ENCODE results near the gene GPRC5B. TPM values are rescaled to one million over a fixed set of nuclear protein-coding genes. Genes with fewer than 3 reads are reported as not detected.

GPRC5B gene
- total and polyA plus RNA-seq, 2 of the 8 experiments (the other 6 are each of a cell fraction or from before 2014, with no cell fraction given): 106 to 160 TPM

- H4K5ac ChIP-seq (ENCODE audit: insufficient read length, low read depth, low read length): no peak overlapping the region
- H3K23me2 ChIP-seq (ENCODE audit: low read depth, low read length): no peaks in the 10 kb centered on the region
- CTCF ChIA-PET (ENCODE audit: partially characterized antibody): interaction anchor here (0.5 to 7.5 kb wide), 18 partner anchors 8 to 477 kb away, joined by 3 to 139 read pairs (median 7); no protein-coding TSS in a partner anchor
- no peaks in the 10 kb centered on the region for H4K20me1 ChIP-seq (replicated peaks in 1 of 2; ENCODE audit: control insufficient read depth in 1 of 2, insufficient read depth in 2 of 2, low read length in 2 of 2)
- no peak overlapping the region for H4K91ac ChIP-seq (replicated peaks; ENCODE audit: insufficient read length, low read length)
- peaks cover 0 to 3% (median 1%) of the 10 kb centered on the region in 4 experiments; a peak in 1 of 7 replicates for H3K4me1 ChIP-seq (replicated peaks in 1 of 4; ENCODE audit: control insufficient read depth in 3 of 4, insufficient read depth in 4 of 4, low read length in 3 of 4)
- H4K8ac ChIP-seq (ENCODE audit: extremely low read depth, insufficient read depth, low read length): no peak overlapping the region
- no peak overlapping the region for H3K23ac ChIP-seq (ENCODE audit: insufficient read length)
- H3K36me3 ChIP-seq (ENCODE audit: control insufficient read depth in 2 of 4, insufficient read depth in 4 of 4, low read length in 3 of 4): no peaks in the 10 kb centered on the region
- no peak overlapping the region for H3K18ac ChIP-seq (ENCODE audit: extremely low read depth, low read length)
- no peak overlapping the region for H2BK12ac ChIP-seq (ENCODE audit: low read depth, low read length)
- no peak for DNase-seq (ENCODE audit: low read depth in 1 of 2, low spot score in 2 of 2)
- H3K4me3 ChIP-seq (ENCODE audit: extremely low read depth in 1 of 4, insufficient read depth in 2 of 4, low read depth in 3 of 4, low read length in 4 of 4): no peak overlapping the region
- no peak overlapping the region for H3K4ac ChIP-seq (replicated peaks; ENCODE audit: insufficient read length, low read depth, low read length)
- WGBS, 2 experiments (ENCODE audit: extremely low coverage in 1 of 2, insufficient coverage in 1 of 2, insufficient read length in 1 of 2, insufficient replicate concordance in 2 of 2, low coverage in 1 of 2, low lambda C conversion rate in 2 of 2, missing lambda C conversion rate in 1 of 2): 75% methylated on average over 1 of the region's 1 CpG; no CpG with 5 or more reads in 1 of the 2 experiments
- no peak overlapping the region for H3K14ac ChIP-seq (ENCODE audit: insufficient read length)
- H2BK5ac ChIP-seq (ENCODE audit: low read depth, low read length): no peak overlapping the region
- no peak overlapping the region for H2AK5ac ChIP-seq (ENCODE audit: low read depth, low read length)
- H2BK120ac ChIP-seq (replicated peaks; ENCODE audit: low read depth, low read length): no peak overlapping the region
- H3K4me2 ChIP-seq (ENCODE audit: insufficient read depth in 1 of 2, low read depth in 2 of 2, low read length in 2 of 2): no peak overlapping the region
- no peaks in the 10 kb centered on the region for H3K79me2 ChIP-seq (ENCODE audit: control insufficient read depth in 1 of 2, insufficient read depth in 2 of 2, low read length in 2 of 2)
- no peaks in the 10 kb centered on the region for H3K27me3 ChIP-seq (replicated peaks in 1 of 4; ENCODE audit: control insufficient read depth in 3 of 4, extremely low read depth in 1 of 4, insufficient read depth in 3 of 4, low read length in 3 of 4)
- FAIRE-seq: no peak
- H3K27ac ChIP-seq (ENCODE audit: low read depth, low read length): no peak overlapping the region
- no peaks in the 10 kb centered on the region for H3K79me1 ChIP-seq (ENCODE audit: low read depth, low read length)
- H3K9me3 ChIP-seq (ENCODE audit: insufficient read depth in 2 of 2, low read depth in 1 of 2, low read length in 1 of 2): no peaks in the 10 kb centered on the region
- POLR2A ChIA-PET (ENCODE audit: partially characterized antibody): interaction anchor here (1.0 to 1.2 kb wide), 2 partner anchors 82 to 477 kb away, joined by 3 read pairs; no protein-coding TSS in a partner anchor
- H2BK15ac ChIP-seq (ENCODE audit: low read length): no peak overlapping the region
- H2AFZ ChIP-seq (ENCODE audit: low read length): no peak overlapping the region
- no peak overlapping the region for H2BK20ac ChIP-seq (ENCODE audit: low read length)
- no peak overlapping the region for H3K9ac ChIP-seq (replicated peaks in 1 of 4; ENCODE audit: extremely low read depth in 1 of 4, low read depth in 3 of 4, low read length in 3 of 4)
- H3K56ac ChIP-seq (replicated peaks; ENCODE audit: insufficient read length, low read depth, low read length): no peak overlapping the region
- TF ChIP-seq CEBPB (IDR thresholded peaks at IDR 0.05; ENCODE audit: low read depth, low read length) (no peak), TAF1 (IDR thresholded peaks at IDR 0.05; ENCODE audit: low read depth, low read length) (no peak), MAFK (IDR thresholded peaks at IDR 0.05; ENCODE audit: low read depth, low read length) (no peak), SRF (IDR thresholded peaks at IDR 0.05; ENCODE audit: low read depth, low read length) (no peak), RXRA (IDR thresholded peaks at IDR 0.05; ENCODE audit: insufficient read depth, low read depth, low read length) (no peak), GABPA (IDR thresholded peaks at IDR 0.05; ENCODE audit: borderline replicate concordance, insufficient read depth, low read length) (no peak), SP4 (IDR thresholded peaks at IDR 0.05; ENCODE audit: low read length) (no peak), BRCA1 (IDR thresholded peaks at IDR 0.05; ENCODE audit: low read depth, low read length) (no peak), EGR1 (IDR thresholded peaks at IDR 0.05; ENCODE audit: borderline replicate concordance, low read depth, low read length) (no peak), CTCF (IDR thresholded peaks at IDR 0.05; ENCODE audit: control extremely low read depth in 1 of 3, insufficient read depth in 1 of 3, low read depth in 1 of 3, low read length in 3 of 3) (no peak), NRF1 (IDR thresholded peaks at IDR 0.05; ENCODE audit: low read depth, low read length) (no peak), CBX8 (IDR thresholded peaks at IDR 0.05; ENCODE audit: borderline replicate concordance, low read depth, low read length) (no peak), SP2 (IDR thresholded peaks at IDR 0.05; ENCODE audit: low read length) (no peak), POLR2A (IDR thresholded peaks at IDR 0.05; ENCODE audit: control extremely low read depth in 1 of 2, low read depth in 2 of 2, low read length in 2 of 2) (no peak)
These were observed 24.3 kb upstream of the GPRC5B start for GRCh38 chr16:19908921-19909320.
